GM18907 (cell line): ENCODE data around the gene PLB1.
"Not testable (repeated sequence)": the region's sequence is repeated elsewhere in the genome, so short reads cannot be mapped to it uniquely, and the experiment has no call there.

ENCODE experiments used
- ATAC-seq: cut with Tn5 transposase; IDR thresholded peaks from one replicate; pipeline ENCODE4 v1.9.1; 2021; ENCODE audit warnings: mild to moderate bottlenecking, moderate library complexity; ENCODE audit not compliant: unreplicated experiment

PLB1 gene

DNA sequence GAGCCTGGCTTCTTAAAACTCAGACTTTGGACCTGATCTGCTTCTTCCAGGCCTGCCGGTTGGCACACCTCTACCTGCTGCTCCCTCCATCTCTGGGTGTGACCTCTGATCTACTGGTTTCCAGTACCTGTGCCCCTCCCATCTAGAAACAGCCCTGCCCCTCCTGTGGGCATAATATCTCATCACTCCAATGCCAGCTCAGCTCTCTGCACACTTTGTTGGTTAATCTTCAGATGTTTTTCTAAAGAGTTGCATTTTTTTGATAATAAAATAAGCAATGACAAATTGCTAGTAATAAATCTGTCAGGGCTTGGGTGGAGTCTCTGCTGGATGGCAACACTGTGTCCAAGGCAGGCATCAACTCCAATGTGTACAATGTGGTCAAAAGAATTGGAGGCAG lies 166.2 kb downstream of the PLB1 start:
- ATAC-seq, result no peak

DNA sequence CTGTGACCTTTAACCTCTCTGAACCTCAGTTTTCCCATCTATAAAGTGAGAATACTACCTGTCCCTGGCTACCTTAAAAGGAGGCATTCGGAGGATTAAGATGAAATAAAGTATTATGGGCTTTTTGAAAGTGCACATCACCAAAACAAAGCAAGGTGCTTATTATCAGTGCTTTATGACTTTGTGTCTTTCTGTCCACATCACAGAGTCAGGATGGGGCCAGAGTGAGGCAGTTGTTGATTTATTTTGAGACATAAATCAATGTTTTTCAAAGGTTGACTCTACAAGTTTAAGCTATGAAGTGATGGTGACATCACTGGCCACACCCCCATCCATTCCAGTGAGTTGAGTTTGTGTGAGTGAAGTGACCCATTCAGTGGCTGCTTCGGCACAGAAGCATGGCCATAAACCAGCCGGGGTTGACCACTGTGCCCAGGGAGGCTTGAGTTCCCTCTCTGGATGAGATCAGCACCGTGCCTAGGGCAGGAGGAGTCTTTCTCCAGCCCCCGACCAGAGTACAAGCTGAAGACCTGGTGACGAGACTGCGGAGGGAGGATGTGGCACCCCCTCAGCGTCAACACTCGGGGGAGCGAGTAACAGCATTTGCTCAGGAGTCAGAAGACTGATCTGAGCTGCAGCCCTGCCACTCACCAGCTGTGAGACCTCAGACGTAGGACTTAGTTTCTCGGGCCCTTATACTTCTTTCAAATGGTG lies 166.8 kb downstream of the PLB1 start:
- ATAC-seq, result no peak

- no peak for ATAC-seq
Observed at GRCh38 chr2:28663359-28663758, 167.5 kb downstream of the PLB1 start.

DNA sequence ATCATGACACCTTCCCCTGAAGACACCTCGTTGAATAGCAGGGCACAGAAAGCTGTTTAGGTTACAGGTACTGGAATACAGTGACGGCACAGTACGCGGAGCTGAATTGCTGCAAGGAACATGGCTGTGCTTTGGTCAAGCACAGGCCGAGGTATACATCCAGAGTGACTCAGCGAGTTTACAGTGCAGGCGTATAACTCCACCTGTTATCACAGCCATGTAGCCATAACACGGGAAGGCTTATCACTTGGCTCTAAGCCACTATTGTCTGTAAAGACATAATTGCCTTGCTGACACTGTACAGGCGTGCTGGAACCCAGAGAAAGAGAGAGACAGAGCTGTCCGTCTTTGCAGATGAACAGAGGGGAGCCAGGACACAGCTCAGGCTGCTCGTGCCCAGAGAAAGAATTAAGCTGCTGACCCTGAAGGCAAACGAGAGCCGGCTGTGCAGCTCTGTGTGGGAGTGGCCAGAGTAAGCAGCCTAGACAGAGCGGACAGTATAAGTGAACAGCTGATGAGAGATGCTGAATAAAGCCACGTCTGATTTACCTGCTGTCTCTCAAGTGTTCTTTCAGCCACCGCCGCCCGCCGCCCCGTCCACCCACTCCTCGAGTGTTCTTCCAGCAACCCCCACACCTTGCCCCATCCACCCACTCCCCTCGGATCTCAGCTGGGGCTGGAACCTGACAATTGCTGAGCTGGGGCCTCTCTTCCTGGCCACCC lies 168.4 kb downstream of the PLB1 start:
- no peak for ATAC-seq

DNA sequence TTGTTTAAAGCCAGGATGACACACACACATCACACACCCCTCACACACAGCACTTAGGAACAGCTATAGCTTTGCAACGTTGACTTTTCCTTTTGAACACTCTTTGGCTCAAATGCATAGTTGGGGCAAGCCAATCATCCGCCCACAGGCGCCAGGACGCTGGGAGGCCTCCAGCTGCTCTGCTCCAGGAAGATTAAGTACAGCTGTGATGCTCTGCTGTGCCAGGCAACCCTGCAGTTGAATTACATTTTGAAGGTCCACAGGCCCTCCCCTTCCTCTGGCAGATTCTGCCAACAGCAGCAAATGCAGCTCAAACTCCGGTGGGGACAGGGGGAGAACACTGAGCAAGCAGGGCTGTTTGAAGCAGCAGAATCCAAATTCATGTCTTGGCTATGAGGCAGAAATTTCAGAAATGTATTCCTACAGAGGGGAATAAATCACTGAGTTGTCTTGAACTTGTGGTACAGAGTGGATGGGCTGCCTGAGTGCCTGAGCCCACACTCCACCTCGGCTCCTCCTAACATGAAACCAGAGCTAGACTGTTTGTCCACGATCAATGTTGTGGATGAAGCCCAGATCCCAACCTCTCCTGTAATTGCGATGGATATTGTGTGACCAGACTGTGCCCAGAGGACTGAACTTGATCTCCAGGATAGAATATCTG lies 169.3 kb downstream of the PLB1 start:
- ATAC-seq, result no peak

DNA sequence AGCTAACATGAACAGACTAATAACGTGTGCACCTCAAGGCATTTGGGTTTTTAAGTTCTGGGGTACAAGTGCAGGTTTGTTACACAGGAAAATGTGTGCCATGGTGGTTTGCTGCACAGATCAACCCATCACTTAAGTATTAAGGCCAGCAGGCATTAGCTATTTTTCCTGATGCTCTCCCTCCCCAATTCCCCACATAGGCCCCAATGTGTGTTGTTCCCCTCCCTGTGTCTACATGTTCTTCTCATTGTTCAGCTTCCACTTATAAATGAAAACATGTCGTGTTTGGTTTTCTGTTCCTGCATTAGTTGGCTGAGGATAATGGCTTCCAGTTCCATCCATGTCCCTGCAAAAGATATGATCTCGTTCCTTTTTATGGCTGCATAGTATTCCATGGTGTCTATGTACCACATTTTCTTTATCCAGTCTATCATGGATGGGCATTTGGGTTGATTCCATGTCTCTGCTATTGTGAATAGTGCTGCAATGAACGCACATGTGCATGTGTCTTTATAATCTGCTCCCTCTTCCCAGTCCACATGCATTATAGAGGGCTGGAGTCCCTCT lies 170.0 kb downstream of the PLB1 start:
- not testable (repeated sequence) for ATAC-seq

GRCh38 chr2:28666496-28667184 lies 170.8 kb downstream of the PLB1 start:
- no peak for ATAC-seq

- no peak for ATAC-seq
Observed at GRCh38 chr2:28667261-28667660, 171.4 kb downstream of the PLB1 start.

- ATAC-seq, result no peak
Observed at GRCh38 chr2:28668106-28668814, 172.4 kb downstream of the PLB1 start.

GRCh38 chr2:28668880-28669279 lies 173.0 kb downstream of the PLB1 start:
- no peak for ATAC-seq

DNA sequence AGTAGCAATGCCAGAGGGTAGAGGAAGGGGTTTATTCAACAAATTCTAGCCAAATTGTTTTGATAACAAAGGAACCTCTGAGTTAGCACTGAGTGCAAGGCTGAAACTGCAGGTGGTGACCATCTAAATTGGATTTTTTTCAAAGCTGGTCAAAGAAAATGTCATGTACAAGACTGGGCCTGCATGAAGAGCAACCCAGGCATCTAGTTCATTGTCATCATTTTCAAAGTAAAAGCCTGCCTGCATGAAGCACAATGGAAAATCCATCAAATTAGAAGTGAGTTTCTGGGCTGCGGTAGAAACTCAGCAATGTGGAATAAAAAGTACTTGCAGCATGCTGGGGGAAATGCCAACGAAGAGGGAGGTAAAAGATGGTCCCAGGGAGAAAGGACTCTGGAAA lies 175.0 kb downstream of the PLB1 start:
- ATAC-seq, result no peak

- ATAC-seq, result no peak
Observed at GRCh38 chr2:28673338-28673737, 177.5 kb downstream of the PLB1 start.

- ATAC-seq, result no peak
Observed at GRCh38 chr2:28674062-28674712, 178.3 kb downstream of the PLB1 start.

- ATAC-seq, result no peak
Observed at GRCh38 chr2:28674713-28675068, 178.8 kb downstream of the PLB1 start.

GRCh38 chr2:28676152-28676835 lies 180.4 kb downstream of the PLB1 start:
- no peak for ATAC-seq

GRCh38 chr2:28678175-28678855 lies 182.5 kb downstream of the PLB1 start:
- no peak for ATAC-seq

DNA sequence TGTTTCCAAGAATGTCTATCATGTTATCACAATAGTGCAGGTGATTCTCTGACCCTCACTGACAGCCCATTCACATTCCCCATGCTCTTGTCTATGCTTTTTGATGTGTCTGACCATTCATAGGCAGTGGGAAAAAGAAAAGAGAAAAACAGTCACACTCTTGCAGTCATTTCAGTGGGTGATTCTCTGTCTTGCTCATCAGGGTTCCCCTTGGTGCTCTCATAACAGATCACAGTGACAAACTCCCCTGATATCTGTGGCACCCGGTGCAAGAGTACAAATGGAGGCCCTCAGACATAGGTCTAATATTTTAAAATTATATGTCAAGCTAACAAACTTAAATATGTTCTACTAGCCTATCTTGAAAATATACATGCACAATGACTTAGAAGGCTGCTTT lies 183.1 kb downstream of the PLB1 start:
- no peak for ATAC-seq

DNA sequence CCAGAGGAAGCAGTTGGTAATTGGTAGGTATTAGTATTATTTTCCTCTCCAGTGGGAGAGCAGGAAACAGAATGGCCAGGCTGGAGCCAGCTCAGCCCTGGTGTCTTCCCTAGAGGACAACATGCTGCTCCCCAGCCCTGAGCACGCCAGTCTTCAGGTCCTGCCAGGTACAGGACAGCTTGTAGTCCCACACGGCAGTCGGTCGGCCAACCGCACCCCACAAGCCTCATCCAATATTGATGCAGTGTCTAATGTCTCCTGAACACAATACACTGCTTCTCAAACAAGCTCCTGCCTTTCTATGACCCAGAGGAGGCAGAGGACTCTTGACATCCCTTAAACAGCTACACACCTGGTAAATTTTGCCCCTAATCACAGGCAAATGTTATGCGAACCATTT lies 184.8 kb downstream of the PLB1 start:
- no peak for ATAC-seq

- ATAC-seq, result peak; percentile 87
Observed at GRCh38 chr2:28681158-28681571, 185.3 kb downstream of the PLB1 start.
